HEK293 (cell line): ENCODE results near the gene AKAP6.

ENCODE experiments used
- CTCF ChIA-PET: fragments of 350-600 bp; formaldehyde crosslinking; extraction: SDS; loops from one replicate; lab custom pipeline; 2021; ENCODE audit warnings: antibody characterized with exemption; lab: Yijun Ruan, JAX
- POLR2A ChIA-PET: fragments of 300-600 bp; formaldehyde crosslinking; extraction: SDS; loops from one replicate; lab custom pipeline; 2020; ENCODE audit warnings: antibody characterized with exemption, inconsistent platforms; lab: Yijun Ruan, JAX
- H3K27ac ChIP-seq: fragments of 200-500 bp; sonication (Bioruptor generic); 2 replicates; pipeline ENCODE4 v1.5.1; 2014; ENCODE audit warnings: low read depth, low read length, control low read depth, inconsistent platforms; ENCODE audit errors: extremely low read depth
- H3K36me3 ChIP-seq, 2 experiments: fragments of 200-500 bp in 1 of 2; sonication (Bioruptor generic) in 1 of 2; 1 replicate in 1 of 2; 2 replicates in 1 of 2; pipeline ENCODE4 v1.5.1; 2014 to 2017; ENCODE audit warnings: inconsistent platforms in 2 of 2, low read length in 2 of 2; ENCODE audit not compliant: control insufficient read depth in 2 of 2, insufficient read depth in 1 of 2
- H3K4me1 ChIP-seq: fragments of 200-500 bp; sonication (Bioruptor generic); 2 replicates; pipeline ENCODE4 v1.5.1; 2014; ENCODE audit warnings: mild to moderate bottlenecking, low read length, inconsistent platforms; ENCODE audit not compliant: control insufficient read depth, insufficient read depth
- H3K4me3 ChIP-seq: 2 replicates; pipeline ENCODE4 v1.5.1; 2011; ENCODE audit warnings: low read depth, mild to moderate bottlenecking, control low read depth, low read length, moderate library complexity
- H3K9me3 ChIP-seq: fragments of 200-500 bp; sonication (Bioruptor generic); 2 replicates; pipeline ENCODE4 v1.5.1; 2014; ENCODE audit warnings: low read depth, low read length, inconsistent platforms; ENCODE audit not compliant: control insufficient read depth, insufficient read depth
- BCL11A ChIP-seq: fragments of 450-650 bp; formaldehyde crosslinking; IDR thresholded peaks from 2 replicates; pipeline ENCODE4 v1.5.1; 2016; ENCODE audit warnings: low read depth, missing biosample characterization, missing genetic modification characterization
- BCL11B ChIP-seq: fragments of 450-650 bp; formaldehyde crosslinking; IDR thresholded peaks from 2 replicates; pipeline ENCODE4 v1.5.1; 2016; ENCODE audit warnings: low read depth, missing biosample characterization, missing genetic modification characterization
- KLF9 ChIP-seq: fragments of 450-650 bp; formaldehyde crosslinking; IDR thresholded peaks from 2 replicates; pipeline ENCODE4 v1.5.1; 2016; ENCODE audit warnings: missing biosample characterization, missing genetic modification characterization, low read depth
- MEIS1 ChIP-seq: sonication (generic); formaldehyde crosslinking; IDR thresholded peaks from 2 replicates; pipeline ENCODE4 v1.8.1; 2022; ENCODE audit warnings: missing genetic modification reagents, mild to moderate bottlenecking, borderline replicate concordance
- PRDM2 ChIP-seq: fragments of 450-650 bp; formaldehyde crosslinking; IDR thresholded peaks from 2 replicates; pipeline ENCODE4 v1.5.1; 2016; ENCODE audit warnings: missing biosample characterization, missing genetic modification characterization, borderline replicate concordance
- TRIM28 ChIP-seq: IDR thresholded peaks from 2 replicates; pipeline ENCODE4 v1.6.1; 2011; ENCODE audit warnings: low read length, control low read depth, borderline replicate concordance
- ZNF239 ChIP-seq: fragments of 450-650 bp; formaldehyde crosslinking; IDR thresholded peaks from 2 replicates; pipeline ENCODE4 v1.5.1; 2016; ENCODE audit warnings: missing biosample characterization, missing genetic modification characterization
- ZNF37A ChIP-seq: fragments of 450-650 bp; IDR thresholded peaks from 2 replicates; pipeline ENCODE4 v1.5.1; 2018; ENCODE audit warnings: missing biosample characterization, missing genetic modification characterization
- ZNF394 ChIP-seq: fragments of 450-650 bp; formaldehyde crosslinking; IDR thresholded peaks from 2 replicates; pipeline ENCODE4 v1.5.1; 2016; ENCODE audit warnings: missing biosample characterization, missing genetic modification characterization, mild to moderate bottlenecking, moderate library complexity, borderline replicate concordance
- ZNF704 ChIP-seq: fragments of 450-650 bp; formaldehyde crosslinking; IDR thresholded peaks from 2 replicates; pipeline ENCODE4 v1.5.1; 2016; ENCODE audit warnings: missing biosample characterization, missing genetic modification characterization
- ZSCAN30 ChIP-seq: fragments of 450-650 bp; IDR thresholded peaks from 2 replicates; pipeline ENCODE4 v1.5.1; 2018; ENCODE audit warnings: missing biosample characterization, mild to moderate bottlenecking, missing genetic modification characterization, moderate library complexity
- TF ChIP-seq, protein P1 (sequence below): fragments of 450-650 bp; formaldehyde crosslinking; conservative IDR thresholded peaks from 2 replicates; pipeline ENCODE4 v1.5.1; 2016; ENCODE audit warnings: low read depth, missing biosample characterization, missing genetic modification characterization
- TF ChIP-seq, protein P2 (sequence below): fragments of 450-650 bp; formaldehyde crosslinking; IDR thresholded peaks from 2 replicates; pipeline ENCODE4 v1.5.1; 2016; ENCODE audit warnings: missing biosample characterization, missing genetic modification characterization, borderline replicate concordance

AKAP6 gene

GRCh38 chr14:32682214-32682613, 353.1 kb downstream of the AKAP6 start (continued):
- TF ChIP-seq, protein P1, sequence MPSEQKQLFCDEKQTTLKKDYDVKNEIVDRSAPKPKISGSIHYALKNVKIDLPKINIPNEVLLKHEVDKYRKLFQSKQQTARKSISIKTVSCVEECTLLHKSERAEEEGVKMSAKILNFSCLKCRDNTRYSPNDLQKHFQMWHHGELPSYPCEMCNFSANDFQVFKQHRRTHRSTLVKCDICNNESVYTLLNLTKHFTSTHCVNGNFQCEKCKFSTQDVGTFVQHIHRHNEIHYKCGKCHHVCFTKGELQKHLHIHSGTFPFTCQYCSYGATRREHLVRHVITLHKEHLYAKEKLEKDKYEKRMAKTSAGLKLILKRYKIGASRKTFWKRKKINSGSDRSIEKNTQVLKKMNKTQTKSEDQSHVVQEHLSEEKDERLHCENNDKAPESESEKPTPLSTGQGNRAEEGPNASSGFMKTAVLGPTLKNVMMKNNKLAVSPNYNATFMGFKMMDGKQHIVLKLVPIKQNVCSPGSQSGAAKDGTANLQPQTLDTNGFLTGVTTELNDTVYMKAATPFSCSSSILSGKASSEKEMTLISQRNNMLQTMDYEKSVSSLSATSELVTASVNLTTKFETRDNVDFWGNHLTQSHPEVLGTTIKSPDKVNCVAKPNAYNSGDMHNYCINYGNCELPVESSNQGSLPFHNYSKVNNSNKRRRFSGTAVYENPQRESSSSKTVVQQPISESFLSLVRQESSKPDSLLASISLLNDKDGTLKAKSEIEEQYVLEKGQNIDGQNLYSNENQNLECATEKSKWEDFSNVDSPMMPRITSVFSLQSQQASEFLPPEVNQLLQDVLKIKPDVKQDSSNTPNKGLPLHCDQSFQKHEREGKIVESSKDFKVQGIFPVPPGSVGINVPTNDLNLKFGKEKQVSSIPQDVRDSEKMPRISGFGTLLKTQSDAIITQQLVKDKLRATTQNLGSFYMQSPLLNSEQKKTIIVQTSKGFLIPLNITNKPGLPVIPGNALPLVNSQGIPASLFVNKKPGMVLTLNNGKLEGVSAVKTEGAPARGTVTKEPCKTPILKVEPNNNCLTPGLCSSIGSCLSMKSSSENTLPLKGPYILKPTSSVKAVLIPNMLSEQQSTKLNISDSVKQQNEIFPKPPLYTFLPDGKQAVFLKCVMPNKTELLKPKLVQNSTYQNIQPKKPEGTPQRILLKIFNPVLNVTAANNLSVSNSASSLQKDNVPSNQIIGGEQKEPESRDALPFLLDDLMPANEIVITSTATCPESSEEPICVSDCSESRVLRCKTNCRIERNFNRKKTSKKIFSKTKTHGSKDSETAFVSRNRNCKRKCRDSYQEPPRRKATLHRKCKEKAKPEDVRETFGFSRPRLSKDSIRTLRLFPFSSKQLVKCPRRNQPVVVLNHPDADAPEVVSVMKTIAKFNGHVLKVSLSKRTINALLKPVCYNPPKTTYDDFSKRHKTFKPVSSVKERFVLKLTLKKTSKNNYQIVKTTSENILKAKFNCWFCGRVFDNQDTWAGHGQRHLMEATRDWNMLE (tag by site-specific recombination) = no peak

GRCh38 chr14:32683679-32684078, 354.6 kb downstream of the AKAP6 start:
- H3K36me3 ChIP-seq = no peaks in the 10 kb centered on the region
- CTCF ChIA-PET = no interaction called here
- H3K27ac ChIP-seq = no peak overlapping the region
- TF ChIP-seq TRIM28 (no peak), BCL11B (no peak), BCL11A (no peak), ZSCAN30 (no peak), ZNF704 (no peak)
- POLR2A ChIA-PET = no interaction called here
- no peaks in the 10 kb centered on the region for H3K9me3 ChIP-seq
- no peak overlapping the region for H3K4me3 ChIP-seq
- peaks cover 5% of the 10 kb centered on the region; the same call in 1 of the 2 replicates for H3K4me1 ChIP-seq

GRCh38 chr14:32688941-32689340, 359.8 kb downstream of the AKAP6 start:
- Histone ChIP-seq H3K27ac (no peak overlapping the region), H3K4me1 (no peaks in the 10 kb centered on the region; the same call in 1 of the 2 replicates), H3K36me3 (no peaks in the 10 kb centered on the region), H3K9me3 (no peaks in the 10 kb centered on the region), H3K4me3 (no peak overlapping the region)
- no peak for TF ChIP-seq ZNF394
- no peak for TF ChIP-seq PRDM2 (tag by site-specific recombination)
- no peak for TF ChIP-seq ZNF239 (tag by site-specific recombination)
- no peak for TF ChIP-seq ZNF37A (tag by site-specific recombination)
- no peak for TF ChIP-seq MEIS1
- TF ChIP-seq, protein P2, sequence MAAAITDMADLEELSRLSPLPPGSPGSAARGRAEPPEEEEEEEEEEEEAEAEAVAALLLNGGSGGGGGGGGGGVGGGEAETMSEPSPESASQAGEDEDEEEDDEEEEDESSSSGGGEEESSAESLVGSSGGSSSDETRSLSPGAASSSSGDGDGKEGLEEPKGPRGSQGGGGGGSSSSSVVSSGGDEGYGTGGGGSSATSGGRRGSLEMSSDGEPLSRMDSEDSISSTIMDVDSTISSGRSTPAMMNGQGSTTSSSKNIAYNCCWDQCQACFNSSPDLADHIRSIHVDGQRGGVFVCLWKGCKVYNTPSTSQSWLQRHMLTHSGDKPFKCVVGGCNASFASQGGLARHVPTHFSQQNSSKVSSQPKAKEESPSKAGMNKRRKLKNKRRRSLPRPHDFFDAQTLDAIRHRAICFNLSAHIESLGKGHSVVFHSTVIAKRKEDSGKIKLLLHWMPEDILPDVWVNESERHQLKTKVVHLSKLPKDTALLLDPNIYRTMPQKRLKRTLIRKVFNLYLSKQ = no peak
- TF ChIP-seq KLF9 (tag by site-specific recombination) = no peak
- ChIA-PET POLR2A (no interaction called here), CTCF (no interaction called here)
